GM19025 (cell line): ENCODE data around the gene IFI6.

Source experiments
- ATAC-seq: cut with Tn5 transposase; IDR thresholded peaks from one replicate; pipeline ENCODE4 v1.9.1; 2021; ENCODE audit warnings: mild to moderate bottlenecking, low read depth, moderate library complexity; ENCODE audit not compliant: unreplicated experiment

The IFI6 gene

GRCh38 chr1:27676410-27676809, 4.4 kb upstream of the IFI6 start:
- ATAC-seq, result no peak

- no peak for ATAC-seq
These were observed 739 bp upstream of the IFI6 start for GRCh38 chr1:27672750-27673112.

GRCh38 chr1:27669876-27670275, 2.1 kb downstream of the IFI6 start:
- no peak for ATAC-seq

DNA sequence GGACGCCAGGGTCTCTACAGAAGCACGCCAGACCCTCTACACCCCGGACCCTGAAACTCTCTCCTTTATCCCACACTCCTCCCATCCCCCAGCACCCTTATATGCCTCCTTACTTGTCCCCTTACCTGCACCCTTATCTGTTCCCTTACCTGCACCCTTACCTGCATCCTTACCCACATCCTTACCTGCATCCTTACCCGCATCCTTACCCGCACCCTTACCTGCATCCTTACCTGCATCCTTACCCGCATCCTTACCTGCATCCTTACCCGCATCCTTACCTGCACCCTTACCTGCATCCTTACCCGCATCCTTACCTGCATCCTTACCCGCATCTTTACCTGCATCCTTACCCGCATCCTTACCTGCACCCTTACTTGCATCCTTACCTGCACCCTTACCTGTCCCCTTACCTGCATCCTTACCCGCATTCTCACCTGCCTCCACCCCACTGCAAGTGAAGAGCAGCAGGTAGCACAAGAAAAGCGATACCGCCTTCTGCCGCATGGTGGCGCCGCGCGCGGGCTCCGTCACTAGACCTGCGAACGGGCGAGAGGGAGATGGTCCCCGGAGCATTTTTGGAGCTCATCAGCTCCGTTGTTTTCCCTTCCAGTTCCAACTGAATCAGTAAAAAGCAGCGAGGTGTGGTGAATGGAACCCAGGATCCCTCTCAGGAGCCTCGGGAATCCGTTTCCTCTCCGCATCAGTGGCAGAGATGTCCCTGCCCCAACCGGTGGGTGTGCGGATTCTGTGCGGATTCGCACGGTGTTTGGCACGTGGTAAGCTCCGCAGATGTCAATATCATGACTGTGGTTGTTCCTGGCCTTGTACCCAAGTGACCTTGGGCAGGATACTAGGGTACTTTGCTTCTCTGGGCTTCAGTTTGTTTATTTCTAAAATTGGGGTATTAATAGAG, 2.9 kb downstream of the IFI6 start:
- no peak for ATAC-seq

GRCh38 chr1:27668121-27668807, 3.7 kb downstream of the IFI6 start:
- ATAC-seq, result no peak

- ATAC-seq, result no peak
These were observed 5.2 kb downstream of the IFI6 start for GRCh38 chr1:27666791-27667254.

DNA sequence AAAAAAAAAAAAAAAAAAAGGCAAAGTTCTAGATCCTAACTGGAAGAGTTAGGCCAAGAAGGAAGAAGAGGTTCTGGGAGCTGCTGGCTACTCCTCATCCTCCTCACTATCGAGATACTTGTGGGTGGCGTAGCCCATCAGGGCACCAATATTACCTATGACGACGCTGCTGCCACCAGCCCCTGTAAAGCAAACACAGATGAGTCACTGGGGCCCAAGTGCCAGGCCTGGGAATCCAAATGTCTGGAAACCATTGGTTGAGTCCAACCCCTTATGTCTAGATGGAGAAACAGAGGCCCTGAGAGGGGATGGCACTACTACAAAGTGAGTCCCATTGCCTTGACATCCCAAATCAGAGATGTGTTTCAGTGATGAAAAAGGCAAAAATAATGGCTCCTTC, 5.7 kb downstream of the IFI6 start:
- ATAC-seq, result no peak

- no peak for ATAC-seq
These were observed 6.9 kb downstream of the IFI6 start for GRCh38 chr1:27665016-27665651.

GRCh38 chr1:27664291-27664690, 7.7 kb downstream of the IFI6 start:
- no peak for ATAC-seq

- ATAC-seq, result no peak
These were observed 9.1 kb downstream of the IFI6 start for GRCh38 chr1:27662707-27663393.

DNA sequence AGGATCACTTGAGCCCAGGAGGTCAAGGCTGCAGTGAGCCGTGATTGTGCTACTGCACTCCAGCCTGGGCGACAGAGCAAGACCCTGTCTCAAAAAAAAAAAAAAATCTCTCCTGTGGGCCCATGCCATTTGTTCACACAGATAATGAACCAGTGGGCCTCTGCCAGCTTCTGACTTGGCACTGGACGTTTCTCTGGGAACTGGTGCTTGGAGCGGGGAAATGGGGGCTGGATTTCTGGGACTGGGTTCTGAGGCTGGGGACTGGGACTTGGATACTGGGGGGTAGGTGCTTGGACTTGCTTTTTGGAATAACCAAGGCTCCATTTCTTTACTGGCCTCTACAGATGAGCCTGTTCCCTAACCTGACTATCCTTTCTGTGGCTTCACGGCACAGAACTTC, 9.7 kb downstream of the IFI6 start:
- ATAC-seq, result no peak

DNA sequence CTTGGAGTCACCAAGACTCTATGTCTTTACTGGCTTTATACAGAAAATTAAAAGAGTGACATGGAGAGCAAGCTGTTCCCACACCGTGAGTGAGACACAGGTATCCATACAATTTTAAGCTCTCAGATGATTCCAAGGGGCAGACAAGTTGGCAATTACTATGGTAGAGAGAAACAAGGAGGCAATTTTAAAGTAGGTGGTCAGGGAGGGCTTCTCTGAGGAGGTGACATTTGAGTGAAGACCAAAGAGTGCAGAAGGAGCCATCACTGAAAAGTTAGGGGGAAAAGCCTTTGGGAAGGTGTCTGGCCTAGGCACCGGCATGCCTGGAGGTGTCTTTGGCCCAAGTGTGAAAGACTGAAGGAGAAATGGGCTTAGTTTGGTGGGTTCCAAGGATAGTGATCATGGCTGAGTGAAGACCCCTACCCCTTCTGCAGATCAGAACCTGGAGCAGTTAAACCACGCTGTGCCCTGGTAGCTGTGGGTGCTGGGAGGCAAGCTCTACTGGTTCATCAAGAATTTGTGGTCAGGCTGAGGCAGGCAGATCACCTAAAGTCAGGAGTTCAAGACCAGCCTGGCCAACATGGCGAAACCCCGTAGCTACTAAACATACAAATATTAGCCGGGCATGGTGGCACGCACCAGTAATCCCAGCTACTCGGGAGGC, 10.4 kb downstream of the IFI6 start:
- no peak for ATAC-seq

DNA sequence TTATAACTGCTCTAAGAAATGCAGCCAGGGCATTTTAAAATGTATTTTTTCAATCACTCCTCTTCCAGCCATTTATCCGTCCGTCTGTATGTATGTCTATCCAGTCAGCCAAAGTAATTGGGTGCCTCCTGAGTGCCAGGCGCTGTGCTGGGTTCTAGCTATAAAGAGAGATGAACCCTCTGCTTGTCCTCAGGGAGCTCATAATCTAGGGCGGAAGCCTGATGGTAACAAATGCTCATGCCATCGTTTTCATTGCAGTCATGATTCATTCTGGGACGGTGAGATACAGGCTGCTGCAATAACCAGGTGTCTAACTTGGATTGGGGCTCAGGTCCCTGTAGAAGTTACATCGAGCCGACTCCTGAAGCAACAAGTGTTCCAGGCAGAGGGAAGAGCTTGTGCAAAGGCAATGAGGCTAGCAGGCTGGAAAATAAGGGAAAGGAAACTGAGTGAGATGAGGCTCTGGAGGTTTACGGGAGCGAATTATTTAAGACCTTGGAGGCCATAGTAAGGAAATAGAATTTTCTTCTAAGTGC, 11.6 kb downstream of the IFI6 start:
- ATAC-seq, result no peak

DNA sequence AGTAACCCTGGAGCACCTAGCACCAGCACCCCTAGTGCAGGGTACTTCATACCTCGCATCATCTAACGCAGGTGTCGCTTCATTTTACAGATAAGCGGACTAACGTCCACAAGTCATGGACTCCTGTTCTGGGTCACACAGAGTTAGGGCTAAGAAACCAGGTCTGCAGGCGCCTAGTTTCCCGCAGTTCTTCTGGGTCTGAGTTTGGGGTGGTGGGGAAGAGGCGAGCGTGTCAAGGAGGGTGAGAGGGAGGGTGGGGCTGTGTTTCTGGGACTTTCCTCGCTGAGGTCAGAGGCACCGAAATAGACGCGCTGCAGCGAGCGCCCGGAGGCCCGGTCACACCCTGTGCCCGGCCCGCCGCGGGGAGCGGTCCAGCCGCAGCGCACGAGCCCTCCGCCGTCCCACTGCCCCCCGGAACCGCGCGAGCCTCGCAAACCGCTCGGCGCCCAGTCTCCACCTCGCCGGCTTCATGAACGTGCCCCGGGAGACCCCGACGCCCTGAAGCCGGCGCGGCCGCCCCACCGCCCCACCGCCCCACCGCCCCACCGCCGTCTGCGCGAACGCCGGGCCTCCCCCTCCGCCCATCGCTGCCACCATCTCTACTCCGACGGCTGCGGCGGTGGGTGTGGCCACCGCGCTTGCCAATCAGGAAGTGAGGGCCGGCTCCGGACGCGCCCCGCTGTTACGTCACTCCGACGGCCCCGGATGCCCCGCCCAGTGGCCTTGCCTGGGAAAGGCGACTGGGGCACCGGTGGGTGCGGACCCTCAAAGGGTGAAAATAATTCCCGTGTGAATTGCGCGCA, 12.3 kb downstream of the IFI6 start:
- ATAC-seq, result peak; percentile 61

GRCh38 chr1:27658951-27659496, 13.0 kb downstream of the IFI6 start:
- ATAC-seq, result peak; percentile 20

DNA sequence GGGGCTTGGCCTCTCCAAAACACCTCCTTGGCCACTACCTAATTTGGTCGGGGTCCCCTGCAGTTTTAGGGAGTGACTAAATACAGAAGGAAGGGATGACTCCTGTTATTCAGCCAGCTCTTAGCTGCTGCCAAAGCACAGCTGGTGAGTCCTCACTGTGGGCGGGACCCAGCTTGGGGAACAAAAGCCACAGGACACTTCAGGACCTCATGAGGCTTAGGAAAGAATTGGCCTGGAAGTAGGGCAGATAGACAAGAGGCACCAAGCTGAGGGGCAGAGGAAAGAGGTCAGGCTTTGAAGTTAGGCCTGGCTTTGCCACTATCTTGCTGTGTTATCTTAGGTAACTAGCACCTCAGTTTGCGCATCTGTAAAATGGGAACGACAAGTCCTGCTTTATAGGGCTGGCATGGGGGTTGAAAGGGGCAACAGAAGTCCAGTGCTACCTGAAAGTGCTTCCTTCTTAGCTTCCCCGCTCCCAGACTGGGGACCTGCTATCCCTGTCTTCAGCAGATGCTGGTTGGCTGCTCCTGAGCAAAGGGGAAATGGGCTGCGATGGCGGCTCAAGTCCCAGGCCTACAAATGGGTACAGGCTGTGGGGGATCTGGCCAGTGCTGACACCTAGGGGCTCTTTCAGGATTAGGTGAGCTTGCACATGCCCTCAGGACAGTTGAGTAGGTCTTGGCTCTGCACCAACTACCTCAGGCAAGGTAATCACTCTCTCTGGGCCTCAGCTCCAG, 15.7 kb downstream of the IFI6 start:
- ATAC-seq, result no peak

- no peak for ATAC-seq
These were observed 16.6 kb downstream of the IFI6 start for GRCh38 chr1:27655151-27655937.
